ENCODE data around the gene CYP27B1.

CYP27B1 gene

GRCh38 chr12:57720606-57721595 is 46.0 kb downstream of the CYP27B1 start:
- Histone ChIP-seq H3K4me3 (ENCODE audit: low read depth, low read length, poor library complexity, severe bottlenecking) (no peak overlapping the region), H3K9ac (ENCODE audit: low read length) (no peak overlapping the region), H3K4me1 (ENCODE audit: insufficient read depth, low read length, severe bottlenecking) (peaks cover 4% of the 10 kb centered on the region), H3K9me2 (ENCODE audit: low read depth, low read length) (no peaks in the 10 kb centered on the region), H3K79me2 (ENCODE audit: insufficient read depth, low read length) (no peaks in the 10 kb centered on the region), H3F3A (ENCODE audit: insufficient read depth, low read length) (peaks cover 3% of the 10 kb centered on the region), H3K27ac (ENCODE audit: low read depth, low read length, poor library complexity, severe bottlenecking) (no peak overlapping the region), H3K36me3 (ENCODE audit: insufficient read depth, low read length) (peaks cover 58% of the 10 kb centered on the region), H3K4me2 (ENCODE audit: low read length) (no peak overlapping the region), H2AFZ (ENCODE audit: low read length) (no peak overlapping the region), H4K20me1 (ENCODE audit: insufficient read depth, low read length) (no peaks in the 10 kb centered on the region), H3K27me3 (ENCODE audit: insufficient read depth, low read length) (no peaks in the 10 kb centered on the region), H3K9me3 (ENCODE audit: low read length) (no peaks in the 10 kb centered on the region)
- TF ChIP-seq EZH2 (IDR thresholded peaks at IDR 0.05; ENCODE audit: borderline replicate concordance, low read length), result no peak
- no peak for TF ChIP-seq CTCF (IDR thresholded peaks at IDR 0.05; ENCODE audit: low read length)

- H3K79me2 ChIP-seq (ENCODE audit: insufficient read depth, low read length), result no peaks in the 10 kb centered on the region
- H4K20me1 ChIP-seq (ENCODE audit: insufficient read depth, low read length), result no peaks in the 10 kb centered on the region
- no peak overlapping the region for H3K4me3 ChIP-seq (ENCODE audit: low read depth, low read length, poor library complexity, severe bottlenecking)
- H3K27me3 ChIP-seq (ENCODE audit: insufficient read depth, low read length), result no peaks in the 10 kb centered on the region
- H2AFZ ChIP-seq (ENCODE audit: low read length), result no peak overlapping the region
- TF ChIP-seq CTCF (IDR thresholded peaks at IDR 0.05; ENCODE audit: low read length) (no peak), EZH2 (IDR thresholded peaks at IDR 0.05; ENCODE audit: borderline replicate concordance, low read length) (no peak)
- no peaks in the 10 kb centered on the region for H3K9me2 ChIP-seq (ENCODE audit: low read depth, low read length)
- H3K4me1 ChIP-seq (ENCODE audit: insufficient read depth, low read length, severe bottlenecking), result peaks cover 7% of the 10 kb centered on the region
- H3K27ac ChIP-seq (ENCODE audit: low read depth, low read length, poor library complexity, severe bottlenecking), result no peak overlapping the region
- peaks cover 61% of the 10 kb centered on the region for H3K36me3 ChIP-seq (ENCODE audit: insufficient read depth, low read length)
- no peak overlapping the region for H3K4me2 ChIP-seq (ENCODE audit: low read length)
- peaks cover 3% of the 10 kb centered on the region for H3F3A ChIP-seq (ENCODE audit: insufficient read depth, low read length)
- no peaks in the 10 kb centered on the region for H3K9me3 ChIP-seq (ENCODE audit: low read length)
- H3K9ac ChIP-seq (ENCODE audit: low read length), result no peak overlapping the region
Observed at GRCh38 chr12:57719777-57720605, 46.9 kb downstream of the CYP27B1 start.

- H4K20me1 ChIP-seq (ENCODE audit: insufficient read depth, low read length), result no peaks in the 10 kb centered on the region
- peaks cover 68% of the 10 kb centered on the region for H3K36me3 ChIP-seq (ENCODE audit: insufficient read depth, low read length)
- peaks cover 7% of the 10 kb centered on the region for H3K4me1 ChIP-seq (ENCODE audit: insufficient read depth, low read length, severe bottlenecking)
- H3F3A ChIP-seq (ENCODE audit: insufficient read depth, low read length), result no peaks in the 10 kb centered on the region; the same call in 1 of the 2 replicates
- no peaks in the 10 kb centered on the region for H3K79me2 ChIP-seq (ENCODE audit: insufficient read depth, low read length)
- H3K9ac ChIP-seq (ENCODE audit: low read length), result no peak overlapping the region
- no peak overlapping the region for H3K4me3 ChIP-seq (ENCODE audit: low read depth, low read length, poor library complexity, severe bottlenecking)
- no peak overlapping the region for H3K4me2 ChIP-seq (ENCODE audit: low read length)
- H3K9me2 ChIP-seq (ENCODE audit: low read depth, low read length), result no peaks in the 10 kb centered on the region
- no peak overlapping the region for H2AFZ ChIP-seq (ENCODE audit: low read length)
- H3K9me3 ChIP-seq (ENCODE audit: low read length), result no peaks in the 10 kb centered on the region
- no peak overlapping the region for H3K27ac ChIP-seq (ENCODE audit: low read depth, low read length, poor library complexity, severe bottlenecking)
- TF ChIP-seq CTCF (IDR thresholded peaks at IDR 0.05; ENCODE audit: low read length) (no peak), EZH2 (IDR thresholded peaks at IDR 0.05; ENCODE audit: borderline replicate concordance, low read length) (no peak)
- no peaks in the 10 kb centered on the region for H3K27me3 ChIP-seq (ENCODE audit: insufficient read depth, low read length)
Observed at GRCh38 chr12:57718641-57719528, 48.0 kb downstream of the CYP27B1 start.

All from OCI-LY1 (cell line).